Measurements from ENCODE around the gene JAKMIP3. TPM values are rescaled to one million over a fixed set of nuclear protein-coding genes. Genes with fewer than 3 reads are reported as not detected.

JAKMIP3 gene
- total and polyA plus RNA-seq, 8 donors = 0.18 to 1.1 (median 0.44) TPM; not detected in 2

- intact Hi-C loops (cut with DNase I; ENCODE audit: low total_unique reads) = loop anchor here (5.0 kb wide), 1 partner anchor 133 kb away; no protein-coding TSS in a partner anchor
- Histone ChIP-seq H3K4me3 (no peak overlapping the region), H3K27ac (no peak overlapping the region), H3K36me3 (no peaks in the 10 kb centered on the region), H3K4me1 (peaks cover 8 to 20% (median 13%) of the 10 kb centered on the region in 4 donors), H3K27me3 (peaks cover 0 to 28% (median 16%) of the 10 kb centered on the region in 3 donors), H3K9me3 (no peaks in the 10 kb centered on the region)
- DNase-seq = no peak
- TF ChIP-seq POLR2A (IDR thresholded peaks at IDR 0.05) (no peak), EP300 (IDR thresholded peaks at IDR 0.05) (no peak), POLR2AphosphoS5 (IDR thresholded peaks at IDR 0.05) (no peak), CTCF (IDR thresholded peaks at IDR 0.05) (no peak)
- 84 to 88% (median 87%) methylated on average over 13 of the region's 13 CpGs for WGBS, 5 donors
These were observed 45.3 kb upstream of the JAKMIP3 start for GRCh38 chr10:132020456-132020855.

GRCh38 chr10:132021046-132021445 lies 44.7 kb upstream of the JAKMIP3 start:
- Histone ChIP-seq H3K27ac (no peak overlapping the region), H3K4me1 (peaks cover 8 to 14% (median 12%) of the 10 kb centered on the region in 4 donors), H3K9me3 (no peaks in the 10 kb centered on the region), H3K27me3 (peaks cover 0 to 34% (median 22%) of the 10 kb centered on the region in 3 donors), H3K4me3 (no peak overlapping the region), H3K36me3 (no peaks in the 10 kb centered on the region)
- DNase-seq = no peak
- no peak for TF ChIP-seq EP300 (IDR thresholded peaks at IDR 0.05)
- no peak for TF ChIP-seq POLR2AphosphoS5 (IDR thresholded peaks at IDR 0.05)
- TF ChIP-seq POLR2A (IDR thresholded peaks at IDR 0.05) = no peak
- no peak for TF ChIP-seq CTCF (IDR thresholded peaks at IDR 0.05)
- 92 to 96% (median 95%) methylated on average over 24 of the region's 24 CpGs for WGBS, 5 donors
- intact Hi-C loops (cut with DNase I; ENCODE audit: low total_unique reads) = loop anchor here (5.0 kb wide), 1 partner anchor 134 kb away; no protein-coding TSS in a partner anchor

GRCh38 chr10:132021504-132022143 lies 44.1 kb upstream of the JAKMIP3 start:
- intact Hi-C loops (cut with DNase I; ENCODE audit: low total_unique reads) = loop anchor here (5.0 kb wide), 1 partner anchor 134 kb away; no protein-coding TSS in a partner anchor
- Histone ChIP-seq H3K9me3 (no peaks in the 10 kb centered on the region), H3K4me3 (no peak overlapping the region), H3K27me3 (peaks cover 0 to 39% (median 24%) of the 10 kb centered on the region in 3 donors), H3K27ac (no peak overlapping the region), H3K36me3 (no peaks in the 10 kb centered on the region), H3K4me1 (peaks cover 7 to 13% (median 10%) of the 10 kb centered on the region in 4 donors)
- WGBS, 5 donors = 71 to 81% (median 77%) methylated on average over 12 to 16 of the region's 16 CpGs
- no peak for DNase-seq
- no peak for TF ChIP-seq POLR2AphosphoS5 (IDR thresholded peaks at IDR 0.05)
- TF ChIP-seq EP300 (IDR thresholded peaks at IDR 0.05) = no peak
- no peak for TF ChIP-seq POLR2A (IDR thresholded peaks at IDR 0.05)
- TF ChIP-seq CTCF (IDR thresholded peaks at IDR 0.05) = no peak

- H3K4me3 ChIP-seq = no peak overlapping the region
- H3K36me3 ChIP-seq = no peaks in the 10 kb centered on the region
- no peak for DNase-seq
- no peak overlapping the region for H3K27ac ChIP-seq
- peaks cover 7 to 13% (median 10%) of the 10 kb centered on the region in 4 donors for H3K4me1 ChIP-seq
- 80 to 88% (median 85%) methylated on average over 3 to 18 of the region's 18 CpGs for WGBS, 5 donors
- no peaks in the 10 kb centered on the region for H3K9me3 ChIP-seq
- no peak for TF ChIP-seq POLR2AphosphoS5 (IDR thresholded peaks at IDR 0.05)
- TF ChIP-seq CTCF (IDR thresholded peaks at IDR 0.05) = no peak
- no peak for TF ChIP-seq EP300 (IDR thresholded peaks at IDR 0.05)
- H3K27me3 ChIP-seq = peaks cover 0 to 45% (median 29%) of the 10 kb centered on the region in 3 donors
- intact Hi-C loops (cut with DNase I; ENCODE audit: low total_unique reads) = loop anchor here (5.0 kb wide), 1 partner anchor 135 kb away; no protein-coding TSS in a partner anchor
These were observed 43.5 kb upstream of the JAKMIP3 start for GRCh38 chr10:132022241-132022640.
